CD4-positive, alpha-beta T cell (primary cell): Measurements from ENCODE around the gene THAP7. TPM values are rescaled to one million over a fixed set of nuclear protein-coding genes. Genes with fewer than 3 reads are reported as not detected.

Experiments
- ATAC-seq: fragments of 200-7000 bp; cut with Tn5 transposase; one replicate; pipeline ENCODE4 v1.10.0; 2022; ENCODE audit warnings: mild to moderate bottlenecking; ENCODE audit not compliant: poor library complexity
- CTCF ChIA-PET: fragments of 350-600 bp; sonication (Branson Sonifier 250); formaldehyde crosslinking; loops from one replicate; lab custom pipeline; 2021; ENCODE audit warnings: antibody characterized with exemption, inconsistent platforms; lab: Charles Lee
- POLR2A ChIA-PET: fragments of 350-600 bp; sonication (Branson Sonifier 250); formaldehyde crosslinking; loops from one replicate; lab custom pipeline; 2021; ENCODE audit warnings: antibody characterized with exemption, inconsistent platforms; lab: Charles Lee
- DNase-seq, 14 experiments: peaks; one replicate each; pipeline ENCODE4 v3.0.0-alpha.2; 2013 to 2020; ENCODE audit warnings: mixed read lengths in 2 of 14
- H3K27ac ChIP-seq, 2 donors: one replicate each; pipeline versions ENCODE4 v1.5.1 to v1.7.0; 2013; ENCODE audit warnings: low read length in 2 of 2, low read depth in 1 of 2, mild to moderate bottlenecking in 1 of 2
- H3K27me3 ChIP-seq, 2 experiments: 1 replicate in 1 of 2; 2 replicates in 1 of 2; pipeline versions ENCODE4 v1.6.1 to v1.7.0; 2013; ENCODE audit warnings: low read length in 2 of 2, control low read depth in 1 of 2, mild to moderate bottlenecking in 1 of 2, moderate library complexity in 1 of 2; ENCODE audit not compliant: insufficient read depth in 2 of 2, control insufficient read depth in 1 of 2
- H3K36me3 ChIP-seq: one replicate; pipeline ENCODE4 v1.6.1; 2013; ENCODE audit warnings: low read length, control low read depth; ENCODE audit not compliant: insufficient read depth
- H3K4me1 ChIP-seq: one replicate; pipeline ENCODE4 v1.6.1; 2013; ENCODE audit warnings: low read length, control low read depth; ENCODE audit not compliant: insufficient read depth
- H3K4me3 ChIP-seq: one replicate; pipeline ENCODE4 v1.5.1; 2013; ENCODE audit warnings: mild to moderate bottlenecking, low read length, moderate library complexity
- H3K9me3 ChIP-seq, 2 experiments: 1 replicate in 1 of 2; 2 replicates in 1 of 2; pipeline versions ENCODE4 v1.6.1 to v1.7.0; 2013; ENCODE audit warnings: low read length in 2 of 2, mild to moderate bottlenecking in 2 of 2, control low read depth in 1 of 2, moderate library complexity in 1 of 2; ENCODE audit not compliant: control insufficient read depth in 1 of 2, insufficient read depth in 1 of 2
- H3K27ac Mint-ChIP-seq: one replicate; pipeline ENCODE4 v1.8.0; 2020; ENCODE audit warnings: mixed read lengths
- H3K27me3 Mint-ChIP-seq: one replicate; pipeline ENCODE4 v1.8.0; 2021; ENCODE audit warnings: mixed read lengths
- H3K36me3 Mint-ChIP-seq: one replicate; pipeline ENCODE4 v1.8.0; 2021; ENCODE audit warnings: low read depth, mixed read lengths
- H3K4me1 Mint-ChIP-seq: one replicate; pipeline ENCODE4 v1.8.0; 2021; ENCODE audit warnings: low read depth, mixed read lengths
- H3K4me3 Mint-ChIP-seq: one replicate; pipeline ENCODE4 v1.8.0; 2020; ENCODE audit warnings: mild to moderate bottlenecking, mixed read lengths
- H3K9me3 Mint-ChIP-seq: one replicate; pipeline ENCODE4 v1.8.0; 2020; ENCODE audit warnings: mixed read lengths
- intact Hi-C, 2 experiments: fragments of 100-400 bp; cut with DNase I in 1 of 2; cut with micrococcal nuclease in 1 of 2; formaldehyde crosslinking; loops; one replicate each; pipeline versions ENCODE4 v1.15.1 to v1.9.0; 2023 to 2025; cut with DNase I, micrococcal nuclease
- total RNA-seq, 174 experiments: library from RNA in 2 of 174; stranded (reverse) in 2 of 174; gene quantifications; one replicate each; pipeline ENCODE4 v1.2.3 and lab custom pipeline; 2021 to 2026
- TF ChIP-seq, protein P1 (sequence below): fragments of 200-600 bp; IDR thresholded peaks from one replicate; pipeline ENCODE4 v1.8.0; 2022; ENCODE audit warnings: antibody characterized with exemption, mild to moderate bottlenecking

THAP7 gene
- total RNA-seq, 2 experiments from 2014 or later: 82.7 to 84.0 TPM

DNA sequence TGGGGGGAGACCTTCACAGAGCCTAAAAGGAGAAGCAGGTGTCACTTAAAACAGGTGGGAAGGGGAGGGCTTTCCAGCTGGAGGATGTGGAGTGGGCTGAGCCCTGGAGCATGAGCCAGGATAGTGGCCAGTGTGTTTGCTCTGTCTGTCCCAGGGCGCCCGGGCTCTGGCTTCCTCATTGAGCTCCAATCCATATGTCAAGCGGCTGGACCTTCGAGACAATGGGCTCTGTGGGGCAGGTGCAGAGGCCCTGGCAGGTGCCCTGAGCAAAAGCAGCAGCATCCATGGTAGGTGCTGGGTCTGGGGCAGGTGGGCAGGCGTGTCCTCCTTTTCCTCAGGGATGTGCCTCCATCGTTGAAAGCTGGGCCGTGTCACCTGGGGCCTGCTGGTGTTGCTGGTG is 45.8 kb upstream of the THAP7 start:
- ChIA-PET POLR2A (no interaction called here), CTCF (no interaction called here)
- Mint-ChIP-seq H3K27me3 (peaks cover 25% of the 10 kb centered on the region), H3K36me3 (no peaks in the 10 kb centered on the region), H3K4me3 (no peak overlapping the region), H3K4me1 (peaks cover 21% of the 10 kb centered on the region), H3K27ac (no peak overlapping the region), H3K9me3 (no peaks in the 10 kb centered on the region)
- Histone ChIP-seq H3K27ac (no peak overlapping the region), H3K9me3 (no peaks in the 10 kb centered on the region), H3K4me3 (no peak overlapping the region), H3K27me3 (peaks cover 6 to 7% of the 10 kb centered on the region in 2 experiments), H3K4me1 (peaks cover 30% of the 10 kb centered on the region), H3K36me3 (no peaks in the 10 kb centered on the region)
- DNase-seq (no peak), ATAC-seq (no peak)
- intact Hi-C loops: no loop called here
- TF ChIP-seq, protein P1, sequence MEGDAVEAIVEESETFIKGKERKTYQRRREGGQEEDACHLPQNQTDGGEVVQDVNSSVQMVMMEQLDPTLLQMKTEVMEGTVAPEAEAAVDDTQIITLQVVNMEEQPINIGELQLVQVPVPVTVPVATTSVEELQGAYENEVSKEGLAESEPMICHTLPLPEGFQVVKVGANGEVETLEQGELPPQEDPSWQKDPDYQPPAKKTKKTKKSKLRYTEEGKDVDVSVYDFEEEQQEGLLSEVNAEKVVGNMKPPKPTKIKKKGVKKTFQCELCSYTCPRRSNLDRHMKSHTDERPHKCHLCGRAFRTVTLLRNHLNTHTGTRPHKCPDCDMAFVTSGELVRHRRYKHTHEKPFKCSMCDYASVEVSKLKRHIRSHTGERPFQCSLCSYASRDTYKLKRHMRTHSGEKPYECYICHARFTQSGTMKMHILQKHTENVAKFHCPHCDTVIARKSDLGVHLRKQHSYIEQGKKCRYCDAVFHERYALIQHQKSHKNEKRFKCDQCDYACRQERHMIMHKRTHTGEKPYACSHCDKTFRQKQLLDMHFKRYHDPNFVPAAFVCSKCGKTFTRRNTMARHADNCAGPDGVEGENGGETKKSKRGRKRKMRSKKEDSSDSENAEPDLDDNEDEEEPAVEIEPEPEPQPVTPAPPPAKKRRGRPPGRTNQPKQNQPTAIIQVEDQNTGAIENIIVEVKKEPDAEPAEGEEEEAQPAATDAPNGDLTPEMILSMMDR: no peak

DNA sequence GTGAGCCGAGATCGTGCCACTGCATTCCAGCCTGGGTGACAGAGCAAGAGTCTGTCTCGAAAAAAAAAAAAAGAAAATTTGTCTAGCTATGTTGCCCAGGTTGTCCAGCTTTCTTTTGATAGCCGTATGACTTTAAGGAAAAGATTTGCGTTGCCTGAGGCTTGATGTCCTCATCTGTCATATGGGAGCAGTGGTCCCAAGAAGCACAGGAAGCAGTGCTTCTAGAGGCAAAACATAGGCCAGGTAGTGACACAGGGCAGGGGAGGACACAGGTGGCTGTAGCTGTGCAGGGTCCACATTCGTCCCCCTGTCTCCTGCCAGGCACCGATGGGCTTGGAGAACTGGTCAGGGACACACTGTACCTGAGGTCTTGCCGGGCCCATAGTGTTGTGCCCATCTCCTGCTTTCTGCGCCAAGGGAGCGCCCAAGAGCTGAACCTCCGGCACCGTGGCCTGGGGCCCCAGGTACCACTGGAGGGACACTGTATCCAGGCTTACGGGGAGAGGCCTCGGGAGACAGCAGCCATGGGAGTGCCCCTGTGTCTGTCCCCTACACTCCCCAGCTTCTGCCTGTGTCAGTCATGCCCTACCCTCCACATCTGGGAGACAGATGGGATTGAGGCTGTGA is 45.2 kb upstream of the THAP7 start:
- Mint-ChIP-seq H3K4me1 (peaks cover 21% of the 10 kb centered on the region), H3K4me3 (no peak overlapping the region), H3K36me3 (no peaks in the 10 kb centered on the region), H3K27ac (no peak overlapping the region), H3K9me3 (no peaks in the 10 kb centered on the region), H3K27me3 (peaks cover 27% of the 10 kb centered on the region)
- ATAC-seq (no peak), DNase-seq (no peak)
- Histone ChIP-seq H3K27ac (no peak overlapping the region), H3K4me1 (peaks cover 30% of the 10 kb centered on the region), H3K9me3 (no peaks in the 10 kb centered on the region), H3K27me3 (peaks cover 6 to 7% of the 10 kb centered on the region in 2 experiments), H3K36me3 (no peaks in the 10 kb centered on the region), H3K4me3 (no peak overlapping the region)
- ChIA-PET POLR2A (no interaction called here), CTCF (no interaction called here)
- TF ChIP-seq, protein P1: no peak
- intact Hi-C loops: no loop called here

DNA sequence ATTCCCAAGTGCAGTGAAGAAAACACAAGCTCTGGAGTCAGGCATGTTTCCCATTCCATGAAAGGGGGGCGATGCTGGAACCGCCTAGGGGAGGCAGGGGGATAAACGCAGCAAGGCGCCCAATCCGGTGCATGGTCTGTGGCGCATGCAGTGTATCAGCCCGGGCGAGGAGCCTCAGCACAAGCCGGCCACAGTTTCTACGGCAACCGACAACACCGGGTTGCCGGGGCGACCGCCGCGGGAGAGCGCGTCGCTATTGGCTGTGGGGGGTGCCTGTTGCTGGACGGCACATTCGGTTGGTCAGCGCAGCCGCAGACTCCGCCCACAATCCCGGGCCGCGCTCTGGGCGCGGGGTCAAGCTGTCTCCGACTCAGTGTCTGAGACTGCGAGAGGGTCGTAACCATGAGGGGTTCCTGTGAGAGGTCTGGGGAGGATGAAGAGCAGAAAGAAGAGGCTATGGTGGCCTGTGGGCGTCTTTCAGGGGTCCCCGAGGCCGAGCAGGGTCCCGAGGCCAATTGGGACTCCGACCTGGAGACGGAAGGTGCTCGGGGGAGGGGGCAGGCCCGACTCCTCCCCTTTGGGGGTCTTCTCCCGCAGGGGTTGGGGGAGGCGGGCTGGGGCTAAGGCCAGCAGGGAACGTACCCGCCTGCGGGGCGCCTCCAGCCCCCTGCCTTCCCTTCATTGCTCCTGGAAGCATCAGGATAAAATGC is 43.8 kb upstream of the THAP7 start, which contains the start of gene LRRC74B:
Gene LRRC74B, plus strand, starts transcription at position 362 of the 710 bp plus-strand sequence. Its CDS starts 41 bp downstream, at position 403.
- H3K4me1 ChIP-seq: peaks cover 30% of the 10 kb centered on the region
- Mint-ChIP-seq H3K4me3 (peak within 1 kb of the TSS; percentile 42), H3K36me3 (no peaks in the 10 kb centered on the region), H3K27me3 (peaks cover 29% of the 10 kb centered on the region), H3K9me3 (no peaks in the 10 kb centered on the region), H3K4me1 (peaks cover 21% of the 10 kb centered on the region), H3K27ac (peak within 1 kb of the TSS; percentile 61)
- no peaks in the 10 kb centered on the region for H3K36me3 ChIP-seq
- ATAC-seq (peak; percentile 96), DNase-seq (peak; percentile 52 to 82 (median 60))
- ChIA-PET CTCF (no interaction called here), POLR2A (interaction anchor here (1.4 kb wide), 1 partner anchor 44 kb away, joined by 4 read pairs; the partner anchor contains the start of gene THAP7)
- H3K27ac ChIP-seq: no peak within 1 kb of the TSS
- no peaks in the 10 kb centered on the region for H3K9me3 ChIP-seq
- intact Hi-C loops: no loop called here
- TF ChIP-seq, protein P1: no peak
- H3K27me3 ChIP-seq: peaks cover 6 to 7% of the 10 kb centered on the region in 2 experiments
- peak within 1 kb of the TSS; percentile 16 for H3K4me3 ChIP-seq
